ENCODE measurements around the gene ZNF225. TPM values are rescaled to one million over a fixed set of nuclear protein-coding genes. Genes with fewer than 3 reads are reported as not detected.

The ZNF225 gene
- total and polyA plus RNA-seq, 11 donors: 1.3 to 6.2 (median 3.1) TPM

Other genes with a start within 250 kb of the ZNF225 start
- 1 to 10 TPM; 2.3 to 7.6 (median 6.1) TPM for gene ZNF404, start 229.4 kb upstream of the ZNF225 start, total RNA-seq
- 10 to 100 TPM in 1 of 2 donors, 1 to 10 TPM in 1; 5.6 to 18.7 TPM for gene ZNF404, start 229.4 kb upstream of the ZNF225 start, polyA plus RNA-seq
- 1 to 10 TPM; 4.0 to 9.9 (median 7.2) TPM for gene ZNF45, start 178.1 kb upstream of the ZNF225 start, total RNA-seq
- gene ZNF45, start 178.1 kb upstream of the ZNF225 start, polyA plus RNA-seq: 1 to 10 TPM; 2.4 to 5.4 TPM
- 1 to 10 TPM; 2.6 to 6.7 (median 3.9) TPM for gene ZNF221, start 162.2 kb upstream of the ZNF225 start, total RNA-seq
- gene ZNF221, start 162.2 kb upstream of the ZNF225 start, polyA plus RNA-seq: 1 to 10 TPM; 2.4 to 2.9 TPM
- gene ZNF155, start 129.2 kb upstream of the ZNF225 start, total RNA-seq: 1 to 10 TPM; 4.0 to 7.7 (median 6.6) TPM
- gene ZNF155, start 129.2 kb upstream of the ZNF225 start, polyA plus RNA-seq: 1 to 10 TPM; 4.9 to 5.1 TPM
- gene ZNF230, start 110.4 kb upstream of the ZNF225 start, total RNA-seq: 1 to 10 TPM; 1.7 to 4.3 (median 2.5) TPM
- gene ZNF230, start 110.4 kb upstream of the ZNF225 start, polyA plus RNA-seq: 1 to 10 TPM; 1.8 to 1.9 TPM
- gene ZNF222, start 88.0 kb upstream of the ZNF225 start, total RNA-seq: 1 to 10 TPM; 2.3 to 5.0 (median 3.9) TPM
- 1 to 10 TPM; 2.1 to 7.7 TPM for gene ZNF222, start 88.0 kb upstream of the ZNF225 start, polyA plus RNA-seq
- gene ZNF223, start 61.4 kb upstream of the ZNF225 start, total RNA-seq: 1 to 10 TPM; 1.7 to 5.1 (median 3.2) TPM
- 1 to 10 TPM; 2.6 to 4.5 TPM for gene ZNF223, start 61.4 kb upstream of the ZNF225 start, polyA plus RNA-seq
- 1 to 10 TPM; 1.2 to 2.7 (median 1.8) TPM for gene ZNF284, start 41.2 kb upstream of the ZNF225 start, total RNA-seq
- 1 to 10 TPM; 1.1 TPM for gene ZNF284, start 41.2 kb upstream of the ZNF225 start, polyA plus RNA-seq
- 10 to 100 TPM in 8 of 9 donors, 1 to 10 TPM in 1; 9.9 to 17.7 (median 13.0) TPM for gene ZNF224, start 19.0 kb upstream of the ZNF225 start, total RNA-seq
- 10 to 100 TPM in 1 of 2 donors, 1 to 10 TPM in 1; 7.1 to 11.8 TPM for gene ZNF224, start 19.0 kb upstream of the ZNF225 start, polyA plus RNA-seq
- 10 to 100 TPM in 3 of 9 donors, 1 to 10 TPM in 6; 4.6 to 12.8 (median 9.4) TPM for gene ZNF234, start 28.2 kb downstream of the ZNF225 start, total RNA-seq
- gene ZNF234, start 28.2 kb downstream of the ZNF225 start, polyA plus RNA-seq: 1 to 10 TPM; 4.5 to 4.7 TPM
- gene ZNF226, start 51.7 kb downstream of the ZNF225 start, total RNA-seq: 10 to 100 TPM; 12.2 to 29.2 (median 21.1) TPM
- gene ZNF226, start 51.7 kb downstream of the ZNF225 start, polyA plus RNA-seq: 10 to 100 TPM; 18.9 to 20.1 TPM
- gene ZNF227, start 99.1 kb downstream of the ZNF225 start, total RNA-seq: 10 to 100 TPM in 6 of 9 donors, 1 to 10 TPM in 3; 4.7 to 20.5 (median 11.0) TPM
- 1 to 10 TPM; 4.4 to 5.9 TPM for gene ZNF227, start 99.1 kb downstream of the ZNF225 start, polyA plus RNA-seq
- 1 to 10 TPM; 3.6 to 9.6 (median 5.2) TPM for gene ZNF233, start 146.5 kb downstream of the ZNF225 start, total RNA-seq
- gene ZNF233, start 146.5 kb downstream of the ZNF225 start, polyA plus RNA-seq: 1 to 10 TPM; 1.5 to 3.8 TPM
- gene ZNF235, start 191.6 kb downstream of the ZNF225 start, total RNA-seq: 1 to 10 TPM; 1.9 to 6.3 (median 4.1) TPM
- 1 to 10 TPM; 1.7 to 3.3 TPM for gene ZNF235, start 191.6 kb downstream of the ZNF225 start, polyA plus RNA-seq
- gene ZNF112, start 243.3 kb downstream of the ZNF225 start, total RNA-seq: 1 to 10 TPM; 3.1 to 9.0 (median 5.5) TPM
- gene ZNF112, start 243.3 kb downstream of the ZNF225 start, polyA plus RNA-seq: 1 to 10 TPM; 1.7 to 2.2 TPM

All from heart left ventricle (tissue), 11 donors.